Small intestine (tissue), 7 donors: ENCODE results near the gene CRTAC1. TPM values are rescaled to one million over a fixed set of nuclear protein-coding genes. Genes with fewer than 3 reads are reported as not detected.

Experiments used
- DNase-seq, 2 donors: peaks; one replicate each; pipeline versions ENCODE4 v3.0.0 to v3.0.0-alpha.2; 2013
- FAIRE-seq: peaks from 2 replicates; lab custom pipeline; 2012; peaks lifted over from hg19 to GRCh38; lab: Jason Lieb, UNC
- H3K27ac ChIP-seq, 3 donors: one replicate each; pipeline ENCODE4 v1.5.1; 2013; ENCODE audit warnings: low read length in 2 of 3, mild to moderate bottlenecking in 2 of 3, control low read depth in 1 of 3, inconsistent platforms in 1 of 3, low read depth in 1 of 3, moderate library complexity in 1 of 3
- H3K27me3 ChIP-seq, 3 donors: one replicate each; pipeline ENCODE4 v1.6.1; 2013; ENCODE audit warnings: low read length in 3 of 3, inconsistent platforms in 1 of 3; ENCODE audit not compliant: control insufficient read depth in 3 of 3, insufficient read depth in 3 of 3
- H3K36me3 ChIP-seq, 3 donors: one replicate each; pipeline ENCODE4 v1.6.1; 2013; ENCODE audit warnings: low read length in 3 of 3, inconsistent platforms in 1 of 3, low read depth in 1 of 3, mild to moderate bottlenecking in 1 of 3, moderate library complexity in 1 of 3; ENCODE audit not compliant: control insufficient read depth in 3 of 3, insufficient read depth in 2 of 3
- H3K4me1 ChIP-seq, 3 donors: one replicate each; pipeline ENCODE4 v1.6.1; 2013; ENCODE audit warnings: low read length in 2 of 3, inconsistent platforms in 1 of 3, low read depth in 1 of 3, mild to moderate bottlenecking in 1 of 3, moderate library complexity in 1 of 3; ENCODE audit not compliant: control insufficient read depth in 3 of 3, insufficient read depth in 2 of 3
- H3K4me3 ChIP-seq, 3 donors: one replicate each; pipeline ENCODE4 v1.5.1; 2013; ENCODE audit warnings: low read length in 3 of 3, control low read depth in 1 of 3, inconsistent platforms in 1 of 3, low read depth in 1 of 3, mild to moderate bottlenecking in 1 of 3, moderate library complexity in 1 of 3
- H3K9me3 ChIP-seq, 2 donors: one replicate each; pipeline ENCODE4 v1.6.1; 2013; ENCODE audit warnings: low read depth in 1 of 2, low read length in 1 of 2; ENCODE audit not compliant: control insufficient read depth in 2 of 2, insufficient read depth in 1 of 2
- WGBS, 3 donors: extraction: QIAGEN DNeasy Blood & Tissue Kit; methylation state at CpG; one replicate each; pipeline ENCODE4 v1.1.7; 2013; 5-methylcytosine and 5-hydroxymethylcytosine counted together
- polyA plus RNA-seq, 4 donors: library from polyadenylated mRNA; stranded (reverse) in 3 of 4; unstranded in 1 of 4; fragments of 200-250 nt in 3 of 4; fragments of 120-200 nt in 1 of 4; gene quantifications; one replicate each; pipeline versions ENCODE4 v1.2.1 to v1.2.3, GENCODE V29; 2013
- donor health status: healthy with polysubstance abuse.
- donor health status: control.
- donor health status: control.
- donor health status: Bipolar disorder and iron deficiency.
- donor health status: healthy.

CRTAC1 gene
- polyA plus RNA-seq, 4 donors = 0.75 to 2.3 TPM; not detected in 2

DNA sequence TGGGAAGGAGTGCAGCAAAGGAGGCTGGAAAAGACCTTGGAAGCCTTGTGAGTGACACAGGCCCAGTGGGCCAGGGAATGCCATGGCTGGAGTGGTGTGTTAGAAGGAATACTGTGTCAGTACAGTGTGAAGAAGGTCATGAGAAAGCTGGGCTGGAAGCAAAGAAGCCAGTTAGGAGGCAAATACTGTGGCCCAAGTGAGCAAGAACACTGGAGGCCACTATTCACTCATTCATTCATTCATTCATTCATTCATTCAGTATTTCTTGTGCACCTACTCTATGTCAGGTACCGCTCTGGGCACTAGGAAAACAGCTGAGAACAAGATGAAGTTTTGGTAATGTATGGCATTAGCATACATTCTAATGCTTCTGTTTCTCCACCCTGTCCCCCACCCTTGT lies 9.6 kb downstream of the CRTAC1 start:
- Histone ChIP-seq H3K4me1 (no peaks in the 10 kb centered on the region), H3K27ac (no peak overlapping the region), H3K27me3 (peaks cover 0 to 24% (median 6%) of the 10 kb centered on the region in 3 donors), H3K36me3 (no peaks in the 10 kb centered on the region), H3K4me3 (no peak overlapping the region), H3K9me3 (no peaks in the 10 kb centered on the region)
- FAIRE-seq (no peak), DNase-seq (no peak)
- 93 to 96% (median 95%) methylated on average over 1 of the region's 1 CpG for WGBS, 3 donors

DNA sequence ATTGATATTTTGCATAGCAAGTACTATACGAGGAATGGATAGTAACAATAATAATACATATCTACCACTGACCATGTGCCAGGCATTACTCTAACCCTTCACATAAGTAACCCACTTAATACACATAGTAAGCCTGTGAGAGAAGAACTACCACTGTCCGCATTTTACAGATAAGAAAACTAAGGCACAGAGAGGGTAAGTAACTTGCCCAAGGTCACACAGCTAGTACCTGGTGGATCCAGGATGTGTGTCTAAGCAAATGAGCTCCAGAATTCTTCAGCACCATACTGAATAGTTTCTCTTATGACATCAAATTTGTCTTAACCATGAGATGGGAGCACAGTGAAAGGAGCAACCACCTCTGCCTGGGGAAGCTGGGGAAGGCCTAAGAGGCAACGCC lies 10.2 kb downstream of the CRTAC1 start:
- Histone ChIP-seq H3K27me3 (peaks cover 0 to 21% (median 6%) of the 10 kb centered on the region in 3 donors), H3K36me3 (no peaks in the 10 kb centered on the region), H3K9me3 (no peaks in the 10 kb centered on the region), H3K4me1 (no peaks in the 10 kb centered on the region), H3K27ac (no peak overlapping the region), H3K4me3 (no peak overlapping the region)
- FAIRE-seq (no peak), DNase-seq (no peak)
- WGBS, 3 donors = 78 to 88% (median 82%) methylated on average over 3 of the region's 3 CpGs

DNA sequence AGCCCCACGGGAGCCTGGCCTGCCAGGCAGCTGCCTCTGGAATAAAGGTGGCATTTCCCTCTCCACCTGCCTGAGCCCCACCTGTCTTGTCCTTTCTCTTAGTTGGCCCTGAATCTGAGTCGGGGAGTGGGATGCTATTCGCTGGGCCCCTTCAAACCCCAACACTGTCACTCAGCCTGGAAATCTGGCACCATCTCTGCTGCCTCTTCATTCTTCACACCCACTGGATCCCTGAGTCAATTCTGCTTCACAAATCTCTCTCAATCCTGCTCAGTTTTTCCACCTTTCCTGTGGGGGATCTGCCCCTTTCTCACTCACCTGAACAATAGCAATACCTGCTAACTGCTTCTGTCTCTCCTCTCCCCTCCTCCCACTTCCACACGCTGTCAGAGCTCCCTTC lies 10.6 kb downstream of the CRTAC1 start:
- Histone ChIP-seq H3K27me3 (peaks cover 0 to 21% (median 2%) of the 10 kb centered on the region in 3 donors), H3K9me3 (no peaks in the 10 kb centered on the region), H3K4me1 (no peaks in the 10 kb centered on the region), H3K36me3 (no peaks in the 10 kb centered on the region), H3K27ac (no peak overlapping the region), H3K4me3 (no peak overlapping the region)
- DNase-seq (no peak), FAIRE-seq (no peak)
- WGBS, 3 donors = 47 to 51% (median 48%) methylated on average over 4 of the region's 4 CpGs

DNA sequence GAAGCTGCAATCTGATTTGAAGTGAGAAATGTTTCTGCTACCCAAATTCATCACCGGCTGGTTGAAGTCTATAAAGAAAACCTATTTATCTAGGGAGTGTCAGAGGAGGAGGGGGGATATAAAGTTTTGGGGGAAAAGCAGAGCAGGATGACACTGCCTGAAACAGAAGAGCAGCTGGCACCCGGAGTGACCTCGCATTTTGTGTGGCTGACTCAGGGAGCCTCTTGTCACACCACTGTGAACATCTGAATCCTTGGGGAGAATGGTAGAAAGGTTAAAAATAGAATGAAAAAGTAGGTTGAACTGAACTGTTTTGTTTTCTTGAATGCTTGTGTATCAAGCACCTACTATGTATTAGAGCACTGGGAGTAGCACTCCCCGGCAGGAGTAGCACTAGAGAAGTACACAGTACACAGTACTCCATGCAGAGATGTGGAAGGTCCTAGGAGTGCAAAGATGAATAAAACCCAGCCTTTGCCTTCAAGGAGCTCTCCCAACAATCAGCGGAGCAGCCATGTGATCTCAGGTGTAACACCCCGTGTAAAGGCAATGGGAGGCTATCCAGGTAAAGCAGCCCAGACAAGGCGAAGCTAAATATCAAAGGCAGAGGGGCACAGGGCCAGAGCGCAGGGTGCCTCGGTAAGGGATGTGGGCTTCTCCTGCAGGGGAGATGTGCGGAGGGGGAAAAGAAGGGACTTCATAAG lies 13.5 kb downstream of the CRTAC1 start:
- no peak overlapping the region for H3K4me3 ChIP-seq

DNA sequence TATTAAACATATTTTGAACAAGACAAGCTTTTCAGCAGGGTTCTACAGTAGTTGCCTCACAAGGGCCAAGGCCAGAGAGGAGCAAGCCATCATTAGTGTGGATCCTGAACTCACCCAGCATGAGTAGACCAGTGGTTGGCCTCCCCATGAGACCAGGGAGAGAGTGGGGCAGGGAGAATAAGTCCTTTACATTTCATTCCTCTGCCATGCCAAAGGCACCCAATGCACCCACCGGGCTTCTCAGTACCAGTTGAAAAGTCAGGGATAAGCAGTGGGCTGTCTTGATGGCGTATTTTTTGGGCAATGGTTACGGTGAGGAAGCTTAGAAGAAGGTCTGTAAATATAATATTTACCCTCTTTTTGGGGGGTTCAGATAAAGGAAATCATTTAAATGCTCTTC lies 16.6 kb downstream of the CRTAC1 start:
- Histone ChIP-seq H3K9me3 (no peaks in the 10 kb centered on the region), H3K4me1 (no peaks in the 10 kb centered on the region), H3K27ac (no peak overlapping the region), H3K36me3 (no peaks in the 10 kb centered on the region), H3K27me3 (peaks cover 0 to 16% (median 5%) of the 10 kb centered on the region in 3 donors), H3K4me3 (no peak overlapping the region)
- DNase-seq (no peak), FAIRE-seq (no peak)
- whole genome bisulfite sequencing, 3 donors = 84 to 95% (median 85%) methylated on average over 3 of the region's 3 CpGs

More for the DNA sequence above, 13.5 kb downstream of the CRTAC1 start:
- no peaks in the 10 kb centered on the region for H3K36me3 ChIP-seq
- WGBS, 3 donors = 80 to 88% (median 87%) methylated on average over 10 of the region's 10 CpGs
- H3K9me3 ChIP-seq = no peaks in the 10 kb centered on the region
- no peak for FAIRE-seq
- H3K27me3 ChIP-seq = peaks cover 0 to 21% (median 5%) of the 10 kb centered on the region in 3 donors
- no peaks in the 10 kb centered on the region for H3K4me1 ChIP-seq
- no peak overlapping the region for H3K27ac ChIP-seq
- DNase-seq = no peak

DNA sequence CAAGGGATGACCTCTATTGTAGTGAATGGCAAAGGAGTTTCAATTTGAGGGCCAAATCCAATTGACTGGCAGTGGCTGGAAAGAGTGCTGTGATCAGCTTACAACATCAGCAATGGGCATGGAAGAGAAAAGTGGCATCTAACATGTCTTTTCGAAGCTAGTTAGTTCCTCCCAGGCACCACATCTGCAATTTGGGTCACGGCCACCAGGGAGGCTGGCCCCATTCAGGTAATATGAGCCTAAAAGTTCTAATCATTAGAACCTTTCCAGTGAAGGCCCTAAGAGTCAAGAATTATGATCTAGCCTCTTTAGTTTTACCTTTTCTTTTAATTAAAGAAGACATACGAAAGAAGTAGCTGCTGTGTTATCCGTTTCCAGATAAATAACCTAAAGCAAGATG lies 17.3 kb downstream of the CRTAC1 start:
- no peaks in the 10 kb centered on the region for H3K36me3 ChIP-seq
- DNase-seq = no peak
- no peak overlapping the region for H3K4me3 ChIP-seq
- peaks cover 0 to 16% (median 5%) of the 10 kb centered on the region in 3 donors for H3K27me3 ChIP-seq
- H3K27ac ChIP-seq = no peak overlapping the region
- FAIRE-seq = no peak
- WGBS, 3 donors = 77 to 83% (median 78%) methylated on average over 4 of the region's 4 CpGs
- no peaks in the 10 kb centered on the region for H3K9me3 ChIP-seq
- H3K4me1 ChIP-seq = no peaks in the 10 kb centered on the region

DNA sequence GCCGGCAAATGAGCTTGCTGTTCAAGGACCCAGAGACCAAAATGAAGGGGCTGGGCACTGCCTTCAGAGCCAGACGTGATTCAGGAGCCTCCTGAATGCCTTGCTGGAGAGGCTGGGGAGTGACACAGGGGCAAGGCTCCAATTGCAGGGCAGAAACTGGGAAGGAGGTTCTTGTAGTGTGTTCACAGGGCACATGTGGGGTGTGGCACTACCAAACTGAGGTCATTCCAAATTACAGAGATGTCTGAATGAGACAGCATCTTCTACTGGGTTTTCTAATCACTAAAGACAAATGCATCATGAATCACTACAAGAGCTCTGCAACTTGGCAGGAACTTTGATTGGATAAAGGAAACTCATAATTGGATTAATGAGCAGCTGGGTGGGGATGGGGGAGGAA lies 17.8 kb downstream of the CRTAC1 start:
- no peak for DNase-seq
- Histone ChIP-seq H3K27me3 (peaks cover 0 to 16% (median 5%) of the 10 kb centered on the region in 3 donors), H3K4me1 (no peaks in the 10 kb centered on the region), H3K9me3 (no peaks in the 10 kb centered on the region), H3K27ac (no peak overlapping the region), H3K36me3 (no peaks in the 10 kb centered on the region), H3K4me3 (no peak overlapping the region)
- FAIRE-seq = no peak
- 51 to 70% (median 54%) methylated on average over 2 of the region's 2 CpGs for WGBS, 3 donors

DNA sequence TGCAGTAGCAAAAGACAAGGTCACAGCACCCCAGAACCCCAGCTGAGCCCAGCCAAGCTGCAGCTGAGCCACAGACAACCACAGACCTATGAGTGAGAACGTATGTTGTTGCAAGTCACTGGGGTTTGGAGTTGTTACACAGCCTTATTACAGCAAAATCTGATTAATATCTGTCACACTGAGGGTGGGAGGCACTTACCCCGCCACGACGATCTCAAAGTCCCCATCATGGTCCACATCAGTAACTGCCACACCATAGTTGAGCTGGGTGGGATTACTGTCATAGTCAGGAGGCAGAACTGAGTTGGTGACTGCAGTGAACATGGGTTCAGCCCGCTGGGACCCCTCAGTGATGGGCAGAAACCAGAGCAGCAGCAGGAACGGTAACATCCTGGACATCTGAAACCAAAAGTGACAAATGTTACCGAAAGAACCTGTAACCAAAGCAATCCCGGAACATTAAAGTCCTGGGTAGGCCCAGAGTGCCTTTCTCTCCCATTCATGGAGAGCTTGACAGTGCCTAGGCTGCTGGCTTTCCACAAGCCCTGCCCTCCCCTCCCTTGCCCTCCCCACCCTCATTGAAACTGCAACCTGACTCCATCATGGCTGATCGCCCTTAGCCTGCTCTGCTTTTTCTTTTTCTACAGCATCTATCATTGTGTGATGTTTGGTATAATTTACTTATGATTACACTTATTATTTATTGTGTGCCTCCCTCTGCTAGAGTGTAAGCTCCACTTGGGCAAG lies 19.3 kb downstream of the CRTAC1 start:
- Histone ChIP-seq H3K27me3 (peaks cover 0 to 9% (median 5%) of the 10 kb centered on the region in 3 donors), H3K27ac (no peak overlapping the region), H3K4me1 (peaks cover 0 to under 1% (median 0%) of the 10 kb centered on the region in 3 donors), H3K9me3 (no peaks in the 10 kb centered on the region), H3K36me3 (no peaks in the 10 kb centered on the region), H3K4me3 (no peak overlapping the region)
- DNase-seq (no peak), FAIRE-seq (no peak)
- WGBS, 3 donors = 73 to 74% (median 73%) methylated on average over 9 of the region's 9 CpGs
